ENCODE data around the gene OOSP1. TPM values are rescaled to one million over a fixed set of nuclear protein-coding genes. Genes with fewer than 3 reads are reported as not detected.

The OOSP1 gene
- total and polyA plus RNA-seq, 2 experiments from 2014 or later: 0.48 to 0.71 TPM

DNA sequence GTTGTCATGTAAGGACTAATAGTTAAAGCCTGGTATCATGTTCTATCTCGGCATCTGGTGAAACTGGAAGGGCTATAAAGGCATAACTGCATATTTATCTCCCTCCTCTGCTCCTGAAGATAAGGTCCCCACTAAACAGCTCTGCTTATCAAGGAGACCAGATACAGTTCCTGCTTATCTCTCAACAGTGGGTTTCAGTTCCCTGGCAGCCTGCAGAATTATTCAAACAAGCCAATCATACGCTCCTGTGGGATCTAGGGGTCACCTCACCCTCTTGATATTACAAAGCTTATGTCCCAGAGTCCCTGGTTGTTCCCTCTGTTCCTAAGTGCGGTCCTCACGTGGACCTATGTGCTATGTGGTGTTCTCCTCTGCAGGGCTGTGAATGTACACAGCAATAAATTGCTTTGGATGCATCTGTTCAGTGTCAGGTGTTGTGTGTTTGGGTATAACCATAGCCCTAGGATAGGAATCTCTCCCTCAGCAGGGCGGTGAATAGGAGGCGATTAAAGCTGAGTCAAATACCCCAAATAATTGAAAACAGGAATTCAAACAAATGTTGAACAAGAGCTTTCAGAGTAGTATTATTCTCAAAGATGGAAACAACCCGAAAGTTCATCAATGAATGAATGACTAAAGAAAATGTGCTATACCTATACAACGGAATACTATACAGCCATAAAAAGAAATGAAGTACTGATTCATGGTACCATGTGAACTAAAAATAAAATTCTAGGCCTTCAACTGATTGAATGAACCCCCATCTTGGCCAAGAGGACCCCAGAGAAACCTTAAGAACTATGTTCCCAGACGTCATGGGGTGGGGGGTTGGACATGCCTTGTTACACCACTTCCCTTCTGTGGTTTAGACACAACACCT lies 22.5 kb downstream of the OOSP1 start:
- peaks cover 25% of the 10 kb centered on the region for H3K4me1 ChIP-seq (ENCODE audit: low read depth)
- H3K27ac ChIP-seq: peak overlapping the region; percentile 78
- TF ChIP-seq, protein P1, sequence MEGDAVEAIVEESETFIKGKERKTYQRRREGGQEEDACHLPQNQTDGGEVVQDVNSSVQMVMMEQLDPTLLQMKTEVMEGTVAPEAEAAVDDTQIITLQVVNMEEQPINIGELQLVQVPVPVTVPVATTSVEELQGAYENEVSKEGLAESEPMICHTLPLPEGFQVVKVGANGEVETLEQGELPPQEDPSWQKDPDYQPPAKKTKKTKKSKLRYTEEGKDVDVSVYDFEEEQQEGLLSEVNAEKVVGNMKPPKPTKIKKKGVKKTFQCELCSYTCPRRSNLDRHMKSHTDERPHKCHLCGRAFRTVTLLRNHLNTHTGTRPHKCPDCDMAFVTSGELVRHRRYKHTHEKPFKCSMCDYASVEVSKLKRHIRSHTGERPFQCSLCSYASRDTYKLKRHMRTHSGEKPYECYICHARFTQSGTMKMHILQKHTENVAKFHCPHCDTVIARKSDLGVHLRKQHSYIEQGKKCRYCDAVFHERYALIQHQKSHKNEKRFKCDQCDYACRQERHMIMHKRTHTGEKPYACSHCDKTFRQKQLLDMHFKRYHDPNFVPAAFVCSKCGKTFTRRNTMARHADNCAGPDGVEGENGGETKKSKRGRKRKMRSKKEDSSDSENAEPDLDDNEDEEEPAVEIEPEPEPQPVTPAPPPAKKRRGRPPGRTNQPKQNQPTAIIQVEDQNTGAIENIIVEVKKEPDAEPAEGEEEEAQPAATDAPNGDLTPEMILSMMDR (IDR thresholded peaks at IDR 0.05; ENCODE audit: low read depth, low read length): no peak
- peak in 1 of 2 donors; percentile 67 for DNase-seq (ENCODE audit: low read depth in 1 of 2, low spot score in 1 of 2)
- no peaks in the 10 kb centered on the region for H3K9me3 ChIP-seq (ENCODE audit: low read depth)
- no peak overlapping the region for H3K4me3 ChIP-seq
- no peaks in the 10 kb centered on the region for H3K36me3 ChIP-seq
- H3K27me3 ChIP-seq: no peaks in the 10 kb centered on the region

DNA sequence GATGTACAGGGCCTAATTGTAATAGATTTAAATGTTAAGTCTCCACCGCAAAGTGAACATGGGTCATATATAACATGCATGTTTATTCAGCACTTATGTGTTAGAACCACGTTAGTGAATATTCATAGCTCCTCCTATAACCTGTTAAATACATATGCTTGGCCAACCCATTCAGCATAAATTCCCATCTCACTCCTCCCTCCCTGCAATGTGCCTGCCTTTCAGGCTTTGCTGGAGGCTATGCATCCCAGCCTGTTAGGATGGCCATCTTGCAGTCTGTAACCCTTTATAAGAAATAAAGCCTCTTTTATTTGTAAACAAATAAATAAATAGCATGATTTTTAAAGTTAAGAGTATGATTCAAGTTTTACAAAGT lies 23.9 kb downstream of the OOSP1 start:
- peak overlapping the region; percentile 17 for H3K27ac ChIP-seq
- no peaks in the 10 kb centered on the region for H3K9me3 ChIP-seq (ENCODE audit: low read depth)
- H3K4me3 ChIP-seq: no peak overlapping the region
- H3K36me3 ChIP-seq: no peaks in the 10 kb centered on the region
- TF ChIP-seq, protein P1 (IDR thresholded peaks at IDR 0.05; ENCODE audit: low read depth, low read length): no peak
- no peaks in the 10 kb centered on the region for H3K27me3 ChIP-seq
- peaks cover 33% of the 10 kb centered on the region for H3K4me1 ChIP-seq (ENCODE audit: low read depth)
- DNase-seq (ENCODE audit: low read depth in 1 of 2, low spot score in 1 of 2): no peak

DNA sequence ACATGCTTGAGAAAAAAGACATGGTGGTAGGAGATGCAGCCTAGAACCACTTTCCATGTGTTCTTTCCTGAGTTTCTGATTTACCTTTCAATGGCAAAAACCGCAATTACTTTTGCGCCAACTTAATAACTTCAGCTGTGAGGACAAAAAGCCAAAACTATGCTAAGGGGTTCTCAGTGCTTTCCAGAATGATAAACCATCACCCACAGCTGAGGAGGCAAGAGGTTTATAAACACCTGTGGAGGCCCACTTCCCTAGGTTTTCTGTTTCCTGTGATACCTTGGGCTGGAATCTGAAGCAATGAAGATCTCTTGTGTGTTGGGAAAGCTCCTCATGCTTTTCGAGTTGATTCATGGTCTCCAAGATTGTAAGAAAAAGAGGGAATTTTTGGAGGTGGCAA lies 25.5 kb downstream of the OOSP1 start, which contains the start of gene OOSP4A:
OOSP4A (plus strand) TSS at position 301 of the 400 bp plus-strand sequence; CDS start at position 301, 0 bp downstream.
- TF ChIP-seq, protein P1 (IDR thresholded peaks at IDR 0.05; ENCODE audit: low read depth, low read length): no peak
- no peak for DNase-seq (ENCODE audit: low read depth in 1 of 2, low spot score in 1 of 2)
- Histone ChIP-seq H3K36me3 (no peaks in the 10 kb centered on the region), H3K27ac (peak within 1 kb of the TSS; percentile 17), H3K9me3 (ENCODE audit: low read depth) (no peaks in the 10 kb centered on the region), H3K27me3 (no peaks in the 10 kb centered on the region), H3K4me3 (no peak within 1 kb of the TSS), H3K4me1 (ENCODE audit: low read depth) (peaks cover 39% of the 10 kb centered on the region)

DNA sequence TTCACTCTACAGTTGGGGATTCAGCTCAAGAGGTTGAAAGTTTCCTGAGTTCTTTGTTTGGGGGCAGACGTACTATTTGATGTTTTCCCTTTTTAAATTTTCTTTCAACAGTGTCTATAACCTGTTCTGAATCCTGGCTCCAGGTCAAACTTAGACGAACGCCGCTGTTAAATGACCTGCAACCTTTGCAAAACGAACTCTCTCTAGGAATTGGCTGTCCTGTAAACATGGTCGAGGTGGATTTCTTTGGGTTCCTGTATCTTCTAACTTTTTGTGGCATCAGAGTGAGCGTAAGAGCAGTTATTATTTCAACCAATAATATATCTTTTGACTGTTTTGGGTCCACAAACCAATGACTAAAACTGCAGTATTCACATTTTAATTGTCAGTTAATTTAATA lies 27.2 kb downstream of the OOSP1 start:
- H3K27ac ChIP-seq: no peak overlapping the region
- no peaks in the 10 kb centered on the region for H3K9me3 ChIP-seq (ENCODE audit: low read depth)
- H3K27me3 ChIP-seq: no peaks in the 10 kb centered on the region
- no peaks in the 10 kb centered on the region for H3K36me3 ChIP-seq
- no peak overlapping the region for H3K4me3 ChIP-seq
- DNase-seq (ENCODE audit: low read depth in 1 of 2, low spot score in 1 of 2): no peak
- TF ChIP-seq, protein P1 (IDR thresholded peaks at IDR 0.05; ENCODE audit: low read depth, low read length): no peak
- H3K4me1 ChIP-seq (ENCODE audit: low read depth): peaks cover 42% of the 10 kb centered on the region

DNA sequence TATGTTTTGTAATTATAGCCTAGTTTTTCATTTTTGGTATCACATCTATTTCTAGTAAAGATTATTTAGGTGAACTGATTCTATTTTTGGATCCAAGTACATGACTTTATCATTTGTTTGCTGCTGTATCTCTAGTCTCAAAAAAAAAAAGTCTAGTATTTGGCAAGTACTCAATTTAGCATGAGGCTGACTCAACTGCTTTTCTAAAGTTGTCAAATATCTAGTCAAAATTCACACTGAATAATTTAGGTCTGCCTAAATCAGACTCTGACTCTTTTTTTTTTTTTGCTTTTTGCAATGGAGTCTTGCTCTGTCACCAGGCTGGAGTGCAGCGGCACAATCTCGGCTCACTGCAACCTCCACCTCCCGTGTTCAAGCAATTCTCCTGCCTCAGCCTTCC lies 28.0 kb downstream of the OOSP1 start:
- TF ChIP-seq, protein P1 (IDR thresholded peaks at IDR 0.05; ENCODE audit: low read depth, low read length): no peak
- Histone ChIP-seq H3K4me3 (no peak overlapping the region), H3K9me3 (ENCODE audit: low read depth) (no peaks in the 10 kb centered on the region), H3K27me3 (no peaks in the 10 kb centered on the region), H3K27ac (no peak overlapping the region), H3K4me1 (ENCODE audit: low read depth) (peaks cover 39% of the 10 kb centered on the region), H3K36me3 (no peaks in the 10 kb centered on the region)
- no peak for DNase-seq (ENCODE audit: low read depth in 1 of 2, low spot score in 1 of 2)

Measured in cardiac muscle cell (in vitro differentiated cells and primary cell).